ENCODE data around the gene TTC34.
"Not testable (repeated sequence)": the region's sequence is repeated elsewhere in the genome, so short reads cannot be mapped to it uniquely, and the experiment has no call there.

DNA sequence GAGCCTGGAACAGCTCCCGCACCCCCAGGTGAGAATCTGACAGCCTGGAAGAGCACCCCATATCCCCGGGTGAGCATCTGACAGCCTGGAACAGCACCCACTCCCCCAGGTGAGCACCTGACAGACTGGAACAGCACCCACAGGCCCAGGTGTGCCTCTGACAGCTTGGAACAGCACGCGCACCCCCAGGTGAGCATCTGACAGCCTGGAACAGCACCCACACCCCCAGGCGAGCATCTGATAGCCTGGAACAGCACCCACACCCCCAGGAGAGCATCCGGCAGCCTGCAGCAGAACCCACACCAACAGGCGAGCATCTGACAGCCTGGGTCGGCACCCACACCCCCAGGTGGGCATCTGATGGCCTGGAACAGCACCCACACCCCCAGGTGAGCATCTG lies 141.7 kb downstream of the TTC34 start:
- not testable (repeated sequence) for TF ChIP-seq ZNF671 (CRISPR knock-in tag; IDR thresholded peaks at IDR 0.05); CREB1 (CRISPR knock-in tag; IDR thresholded peaks at IDR 0.05); ZNF317 (CRISPR knock-in tag; IDR thresholded peaks at IDR 0.05; ENCODE audit: borderline replicate concordance, low read depth); ESRRA (CRISPR knock-in tag; IDR thresholded peaks at IDR 0.05; ENCODE audit: borderline replicate concordance); ZNF138 (CRISPR knock-in tag; conservative IDR thresholded peaks at IDR 0.05); SP1 (CRISPR knock-in tag; conservative IDR thresholded peaks at IDR 0.05); FOXK1 (CRISPR knock-in tag; IDR thresholded peaks at IDR 0.05); NR2C2 (CRISPR knock-in tag; IDR thresholded peaks at IDR 0.05); SMAD3 (CRISPR knock-in tag; IDR thresholded peaks at IDR 0.05; ENCODE audit: borderline replicate concordance); CREM (CRISPR knock-in tag; IDR thresholded peaks at IDR 0.05); GABPB1 (CRISPR knock-in tag; IDR thresholded peaks at IDR 0.05); KAT7 (CRISPR knock-in tag; IDR thresholded peaks at IDR 0.05; ENCODE audit: borderline replicate concordance)
- TF ChIP-seq, protein P1, sequence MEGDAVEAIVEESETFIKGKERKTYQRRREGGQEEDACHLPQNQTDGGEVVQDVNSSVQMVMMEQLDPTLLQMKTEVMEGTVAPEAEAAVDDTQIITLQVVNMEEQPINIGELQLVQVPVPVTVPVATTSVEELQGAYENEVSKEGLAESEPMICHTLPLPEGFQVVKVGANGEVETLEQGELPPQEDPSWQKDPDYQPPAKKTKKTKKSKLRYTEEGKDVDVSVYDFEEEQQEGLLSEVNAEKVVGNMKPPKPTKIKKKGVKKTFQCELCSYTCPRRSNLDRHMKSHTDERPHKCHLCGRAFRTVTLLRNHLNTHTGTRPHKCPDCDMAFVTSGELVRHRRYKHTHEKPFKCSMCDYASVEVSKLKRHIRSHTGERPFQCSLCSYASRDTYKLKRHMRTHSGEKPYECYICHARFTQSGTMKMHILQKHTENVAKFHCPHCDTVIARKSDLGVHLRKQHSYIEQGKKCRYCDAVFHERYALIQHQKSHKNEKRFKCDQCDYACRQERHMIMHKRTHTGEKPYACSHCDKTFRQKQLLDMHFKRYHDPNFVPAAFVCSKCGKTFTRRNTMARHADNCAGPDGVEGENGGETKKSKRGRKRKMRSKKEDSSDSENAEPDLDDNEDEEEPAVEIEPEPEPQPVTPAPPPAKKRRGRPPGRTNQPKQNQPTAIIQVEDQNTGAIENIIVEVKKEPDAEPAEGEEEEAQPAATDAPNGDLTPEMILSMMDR (IDR thresholded peaks at IDR 0.05), result not testable (repeated sequence)
- TF ChIP-seq, protein P2, sequence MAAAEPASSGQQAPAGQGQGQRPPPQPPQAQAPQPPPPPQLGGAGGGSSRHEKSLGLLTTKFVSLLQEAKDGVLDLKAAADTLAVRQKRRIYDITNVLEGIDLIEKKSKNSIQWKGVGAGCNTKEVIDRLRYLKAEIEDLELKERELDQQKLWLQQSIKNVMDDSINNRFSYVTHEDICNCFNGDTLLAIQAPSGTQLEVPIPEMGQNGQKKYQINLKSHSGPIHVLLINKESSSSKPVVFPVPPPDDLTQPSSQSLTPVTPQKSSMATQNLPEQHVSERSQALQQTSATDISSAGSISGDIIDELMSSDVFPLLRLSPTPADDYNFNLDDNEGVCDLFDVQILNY (CRISPR knock-in tag; IDR thresholded peaks at IDR 0.05), result not testable (repeated sequence)
